ENCODE data around the gene TMEM242.
"Not testable (repeated sequence)": the region's sequence is repeated elsewhere in the genome, so short reads cannot be mapped to it uniquely, and the experiment has no call there.

Gene TMEM242

DNA sequence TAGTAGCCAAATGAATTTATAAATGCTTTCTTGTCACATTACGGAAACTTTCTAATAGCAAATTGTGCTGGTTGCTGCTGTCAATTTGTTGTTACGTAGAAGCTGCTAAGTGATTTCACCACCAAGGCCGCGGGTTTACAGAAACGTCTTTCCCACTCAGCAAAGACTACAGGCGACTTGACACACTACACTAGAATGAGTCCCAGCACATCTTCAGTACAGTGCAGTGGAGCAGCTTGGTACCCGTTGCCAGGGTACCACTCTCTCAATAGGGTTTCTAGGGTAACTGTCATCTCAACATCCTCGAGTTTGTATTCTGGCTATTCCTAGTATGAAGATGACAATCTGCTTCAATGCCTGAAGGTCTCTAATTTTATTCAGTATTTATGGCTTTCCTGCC is 35.0 kb upstream of the TMEM242 start:
- TF ChIP-seq CTCF (IDR thresholded peaks at IDR 0.05; ENCODE audit: extremely low read depth, missing control alignments): no peak
- no peak for DNase-seq (ENCODE audit: low spot score)

- no peak for DNase-seq (ENCODE audit: low spot score)
- TF ChIP-seq CTCF (IDR thresholded peaks at IDR 0.05; ENCODE audit: extremely low read depth, missing control alignments): no peak
Observed at GRCh38 chr6:157346373-157346772, 23.1 kb upstream of the TMEM242 start.

DNA sequence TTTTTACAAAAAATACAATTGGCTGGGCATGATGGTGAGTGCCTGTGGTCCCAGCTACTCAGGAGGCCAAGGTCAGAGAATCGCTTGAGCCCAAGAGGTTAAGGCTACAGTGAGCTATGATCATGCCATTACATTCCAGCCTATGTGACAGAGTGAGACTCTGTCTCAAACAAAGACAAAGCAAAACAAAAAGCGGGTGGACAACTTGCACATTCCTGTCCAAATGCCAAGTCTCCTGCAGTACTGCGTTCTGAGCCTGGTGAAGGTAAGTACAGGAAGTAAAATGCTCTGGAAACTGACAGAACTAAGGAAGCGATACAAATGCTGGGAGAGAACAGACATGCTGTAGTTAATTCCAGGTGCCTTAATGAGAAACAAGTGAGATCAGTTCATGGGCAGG is 20.4 kb upstream of the TMEM242 start:
- TF ChIP-seq CTCF (IDR thresholded peaks at IDR 0.05; ENCODE audit: extremely low read depth, missing control alignments): no peak
- DNase-seq (ENCODE audit: low spot score): no peak

DNA sequence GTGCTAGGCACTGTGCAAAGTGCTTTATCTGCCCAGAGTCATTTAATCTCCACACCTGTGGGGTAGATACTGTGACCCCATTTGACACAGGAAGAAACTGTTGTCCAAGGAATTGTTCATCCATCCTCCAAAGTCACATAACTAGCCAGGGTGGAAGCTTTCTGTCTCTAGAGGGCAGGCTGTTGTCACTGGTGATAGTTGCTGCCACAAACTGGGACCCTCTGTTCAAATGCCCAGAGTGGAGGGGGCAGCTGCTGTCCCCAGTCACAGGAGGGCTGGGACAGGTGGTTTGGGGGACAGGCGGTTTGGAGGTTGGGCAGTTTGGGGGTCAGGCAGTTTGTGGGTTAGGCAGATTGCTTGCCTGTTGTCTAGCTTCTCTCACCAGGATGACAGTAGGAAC is 16.1 kb upstream of the TMEM242 start:
- TF ChIP-seq CTCF (IDR thresholded peaks at IDR 0.05; ENCODE audit: extremely low read depth, missing control alignments): no peak
- no peak for DNase-seq (ENCODE audit: low spot score)

GRCh38 chr6:157337751-157338150 is 14.4 kb upstream of the TMEM242 start:
- DNase-seq (ENCODE audit: low spot score): no peak
- no peak for TF ChIP-seq CTCF (IDR thresholded peaks at IDR 0.05; ENCODE audit: extremely low read depth, missing control alignments)

DNA sequence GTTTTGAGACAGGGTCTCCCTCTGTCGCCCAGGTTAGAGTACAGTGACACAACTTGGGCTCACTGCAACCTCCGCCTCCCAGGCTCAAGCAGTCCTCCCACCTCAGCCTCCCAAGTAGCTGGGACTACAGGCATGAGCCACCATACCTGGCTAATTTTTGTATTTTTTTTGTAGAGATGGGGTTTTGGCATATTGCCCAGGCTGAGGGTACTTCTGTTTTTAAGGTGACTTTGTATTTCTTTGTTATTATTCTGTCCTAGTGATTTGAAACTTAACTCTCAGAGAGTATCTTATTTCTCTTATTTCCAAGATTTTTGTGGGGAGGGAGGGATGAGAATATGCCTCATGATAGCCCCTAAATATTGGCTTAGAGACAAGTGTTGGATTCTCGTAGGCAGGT is 14.0 kb upstream of the TMEM242 start:
- not testable (repeated sequence) for DNase-seq (ENCODE audit: low spot score)

- no peak for DNase-seq (ENCODE audit: low spot score)
- TF ChIP-seq CTCF (IDR thresholded peaks at IDR 0.05; ENCODE audit: extremely low read depth, missing control alignments): no peak
Observed at GRCh38 chr6:157335829-157336228, 12.5 kb upstream of the TMEM242 start.

DNA sequence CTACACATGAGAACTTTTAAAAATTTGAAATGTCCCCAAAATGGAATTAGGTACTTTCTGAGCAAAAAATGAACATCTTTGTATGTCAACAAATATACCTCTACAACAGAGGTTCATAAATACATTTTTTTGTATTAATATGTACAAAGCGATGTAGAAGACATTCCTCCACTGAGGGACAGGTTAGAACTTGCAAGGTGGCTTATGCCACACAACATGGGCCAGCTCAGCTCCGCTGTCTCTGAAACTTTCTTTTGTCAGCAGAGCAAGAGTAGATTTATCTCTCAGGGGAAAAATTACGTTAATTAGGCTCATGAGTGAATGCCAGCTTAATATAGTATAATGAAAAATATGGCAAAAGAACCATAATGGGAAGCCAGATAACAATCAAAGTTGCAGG is 10.6 kb upstream of the TMEM242 start:
- no peak for TF ChIP-seq CTCF (IDR thresholded peaks at IDR 0.05; ENCODE audit: extremely low read depth, missing control alignments)
- DNase-seq (ENCODE audit: low spot score): no peak

Data from GM20000 (cell line).